ENCODE results near the gene KRT6C.
A peak's percentile ranks its signal among the peaks of the same experiment; 100 is the strongest.

The KRT6C gene

DNA sequence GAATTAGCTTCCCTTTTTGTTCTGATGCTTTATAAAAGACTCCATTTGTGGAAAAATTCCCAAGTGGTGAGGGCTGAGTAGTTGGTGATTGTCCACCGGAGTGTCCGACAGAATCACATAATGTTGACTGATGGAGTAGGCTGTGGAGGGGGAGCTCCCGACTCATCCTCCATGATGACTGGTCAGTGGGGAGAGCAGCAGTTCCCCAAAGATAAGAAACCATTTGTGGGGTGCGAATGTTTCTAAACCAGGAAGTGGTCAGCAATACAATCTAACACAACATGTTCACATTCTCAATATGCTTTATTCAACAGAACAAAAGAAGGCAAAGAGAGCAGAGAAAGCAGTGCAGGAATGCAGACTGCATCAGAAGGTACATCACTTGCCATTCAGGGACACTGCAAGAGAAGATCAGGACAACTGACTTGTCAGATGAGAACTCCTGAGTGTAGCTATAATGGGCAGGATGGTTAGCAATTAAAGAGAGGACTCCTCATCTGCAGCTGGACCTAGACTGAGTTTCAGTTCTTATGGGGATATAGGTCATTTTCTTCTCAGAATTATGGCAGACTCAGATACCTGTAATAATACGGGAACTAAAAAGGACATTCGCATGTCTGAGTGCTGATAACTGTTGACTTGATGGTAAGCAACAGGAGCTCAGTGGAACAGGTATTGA is 27.1 kb downstream of the KRT6C start:
- TF ChIP-seq, protein P1, sequence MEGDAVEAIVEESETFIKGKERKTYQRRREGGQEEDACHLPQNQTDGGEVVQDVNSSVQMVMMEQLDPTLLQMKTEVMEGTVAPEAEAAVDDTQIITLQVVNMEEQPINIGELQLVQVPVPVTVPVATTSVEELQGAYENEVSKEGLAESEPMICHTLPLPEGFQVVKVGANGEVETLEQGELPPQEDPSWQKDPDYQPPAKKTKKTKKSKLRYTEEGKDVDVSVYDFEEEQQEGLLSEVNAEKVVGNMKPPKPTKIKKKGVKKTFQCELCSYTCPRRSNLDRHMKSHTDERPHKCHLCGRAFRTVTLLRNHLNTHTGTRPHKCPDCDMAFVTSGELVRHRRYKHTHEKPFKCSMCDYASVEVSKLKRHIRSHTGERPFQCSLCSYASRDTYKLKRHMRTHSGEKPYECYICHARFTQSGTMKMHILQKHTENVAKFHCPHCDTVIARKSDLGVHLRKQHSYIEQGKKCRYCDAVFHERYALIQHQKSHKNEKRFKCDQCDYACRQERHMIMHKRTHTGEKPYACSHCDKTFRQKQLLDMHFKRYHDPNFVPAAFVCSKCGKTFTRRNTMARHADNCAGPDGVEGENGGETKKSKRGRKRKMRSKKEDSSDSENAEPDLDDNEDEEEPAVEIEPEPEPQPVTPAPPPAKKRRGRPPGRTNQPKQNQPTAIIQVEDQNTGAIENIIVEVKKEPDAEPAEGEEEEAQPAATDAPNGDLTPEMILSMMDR (IDR thresholded peaks at IDR 0.05; ENCODE audit: control insufficient read depth, insufficient read depth, low read depth, low read length, missing control alignments), result no peak
- no peak for DNase-seq (ENCODE audit: low read depth)
- no peak overlapping the region for H3K4me3 ChIP-seq (ENCODE audit: control insufficient read depth, low read depth, low read length)

DNA sequence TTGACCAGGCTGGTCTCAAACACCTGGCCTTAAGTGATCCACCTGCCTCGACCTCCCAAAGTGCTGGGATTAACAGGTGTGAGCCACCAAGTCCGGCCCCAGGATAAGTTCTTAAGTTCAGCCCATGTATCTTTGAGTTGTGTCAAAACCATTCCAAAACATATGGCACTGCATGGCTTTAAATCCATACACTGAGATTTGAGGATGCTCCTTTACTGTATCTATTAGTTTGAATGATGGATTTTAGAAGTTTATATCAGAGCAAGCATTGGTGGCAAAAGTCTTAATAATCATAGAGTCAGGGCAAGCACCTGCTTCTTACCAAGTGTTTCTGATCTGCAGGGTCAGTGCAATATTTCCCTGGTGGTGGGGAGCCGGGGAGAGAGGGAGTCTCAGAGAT is 27.7 kb downstream of the KRT6C start:
- no peak for DNase-seq (ENCODE audit: low read depth)
- H3K4me3 ChIP-seq (ENCODE audit: control insufficient read depth, low read depth, low read length), result no peak overlapping the region
- TF ChIP-seq, protein P1 (IDR thresholded peaks at IDR 0.05; ENCODE audit: control insufficient read depth, insufficient read depth, low read depth, low read length, missing control alignments), result no peak

DNA sequence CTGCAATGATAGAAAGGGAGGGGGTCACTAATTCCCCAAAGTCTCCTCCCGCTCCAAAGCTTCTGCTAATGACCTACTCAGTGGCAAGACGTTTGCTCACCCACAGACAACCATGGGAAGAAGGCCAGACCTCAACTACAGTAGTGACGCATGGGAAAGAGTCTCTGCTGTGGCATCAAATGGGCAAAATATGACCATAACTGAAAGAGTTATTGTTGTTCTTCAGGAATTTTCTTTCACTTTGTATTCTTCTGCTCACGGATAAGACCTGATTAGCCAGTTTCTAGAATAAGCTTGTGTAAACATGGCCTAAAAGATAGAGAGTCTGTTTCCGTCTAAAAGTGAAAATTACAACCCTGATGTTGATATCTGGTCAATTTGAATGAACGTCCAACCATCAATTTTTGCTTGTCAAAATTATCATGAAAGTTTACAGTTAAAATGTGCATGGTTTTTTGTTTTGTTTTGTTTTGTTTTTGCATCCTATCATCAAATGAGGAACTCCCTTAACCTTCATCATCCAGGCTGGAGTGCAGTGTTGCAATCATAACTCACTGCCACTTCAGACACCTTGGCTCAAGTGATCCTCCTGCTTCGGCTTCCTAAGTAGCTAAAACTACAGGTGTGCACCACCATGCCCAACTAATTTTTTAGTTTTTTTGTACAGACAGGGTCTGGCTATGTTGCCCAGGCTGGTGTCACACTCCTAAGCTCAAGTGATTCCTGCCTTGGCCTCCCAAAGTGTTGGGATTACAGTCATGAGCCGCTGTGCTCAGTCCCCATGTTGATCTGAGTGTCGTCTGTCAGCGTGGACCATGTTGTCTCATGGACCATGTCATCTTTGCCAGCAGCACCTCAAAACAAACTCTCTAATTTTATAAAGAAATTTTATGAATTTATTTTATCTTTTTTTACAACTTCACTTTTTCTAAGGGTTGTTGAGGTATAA is 28.7 kb downstream of the KRT6C start:
- TF ChIP-seq, protein P1 (IDR thresholded peaks at IDR 0.05; ENCODE audit: control insufficient read depth, insufficient read depth, low read depth, low read length, missing control alignments), result no peak
- no peak for DNase-seq (ENCODE audit: low read depth)
- H3K4me3 ChIP-seq (ENCODE audit: control insufficient read depth, low read depth, low read length), result no peak overlapping the region

DNA sequence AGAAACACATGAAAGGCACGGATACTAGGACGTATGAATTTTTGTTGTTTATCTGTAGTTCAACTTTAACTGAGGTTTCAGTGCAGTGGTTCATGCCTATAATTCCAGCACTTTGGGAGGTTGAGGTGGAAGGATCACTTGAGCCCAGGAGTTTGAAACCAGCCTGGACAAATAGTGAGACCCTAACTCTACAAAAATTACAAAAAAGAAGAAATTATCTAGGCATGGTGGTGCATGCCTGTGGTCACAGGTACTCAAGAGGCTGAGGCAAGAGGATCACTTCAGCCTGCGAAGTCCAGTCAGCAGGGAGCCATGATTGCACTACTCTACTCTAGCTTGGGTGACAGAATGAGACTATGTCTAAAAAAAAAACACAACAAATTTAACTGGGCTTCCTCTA is 29.6 kb downstream of the KRT6C start:
- no peak for DNase-seq (ENCODE audit: low read depth)

DNA sequence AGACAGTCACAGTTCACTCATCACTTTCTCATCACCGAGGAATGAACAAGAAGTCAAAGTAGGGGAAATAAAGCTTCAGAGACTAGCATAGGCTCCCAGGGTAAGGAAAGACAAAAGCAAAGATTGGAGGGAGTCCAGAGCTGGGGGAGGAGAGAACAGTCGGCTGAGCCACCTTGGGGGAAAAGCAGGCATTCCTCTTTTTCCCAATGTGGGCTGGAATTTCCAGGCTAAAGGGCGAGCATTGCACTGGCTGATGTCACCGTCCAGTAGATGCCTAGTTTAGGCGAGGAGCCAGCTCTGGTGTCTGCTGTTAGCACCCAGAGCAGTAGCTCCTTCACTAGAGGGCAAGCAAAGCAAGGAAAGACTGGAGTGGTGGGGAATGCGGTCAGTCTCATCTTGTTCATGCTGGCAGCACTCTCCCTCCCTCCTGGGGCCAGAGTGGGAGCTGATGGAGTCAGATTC is 31.0 kb downstream of the KRT6C start:
- DNase-seq (ENCODE audit: low read depth), result peak; percentile 59
- TF ChIP-seq, protein P1 (IDR thresholded peaks at IDR 0.05; ENCODE audit: control insufficient read depth, insufficient read depth, low read depth, low read length, missing control alignments), result peak; percentile 32

More for the DNA sequence above, 29.6 kb downstream of the KRT6C start:
- TF ChIP-seq, protein P1 (IDR thresholded peaks at IDR 0.05; ENCODE audit: control insufficient read depth, insufficient read depth, low read depth, low read length, missing control alignments), result no peak
- H3K4me3 ChIP-seq (ENCODE audit: control insufficient read depth, low read depth, low read length), result no peak overlapping the region

DNA sequence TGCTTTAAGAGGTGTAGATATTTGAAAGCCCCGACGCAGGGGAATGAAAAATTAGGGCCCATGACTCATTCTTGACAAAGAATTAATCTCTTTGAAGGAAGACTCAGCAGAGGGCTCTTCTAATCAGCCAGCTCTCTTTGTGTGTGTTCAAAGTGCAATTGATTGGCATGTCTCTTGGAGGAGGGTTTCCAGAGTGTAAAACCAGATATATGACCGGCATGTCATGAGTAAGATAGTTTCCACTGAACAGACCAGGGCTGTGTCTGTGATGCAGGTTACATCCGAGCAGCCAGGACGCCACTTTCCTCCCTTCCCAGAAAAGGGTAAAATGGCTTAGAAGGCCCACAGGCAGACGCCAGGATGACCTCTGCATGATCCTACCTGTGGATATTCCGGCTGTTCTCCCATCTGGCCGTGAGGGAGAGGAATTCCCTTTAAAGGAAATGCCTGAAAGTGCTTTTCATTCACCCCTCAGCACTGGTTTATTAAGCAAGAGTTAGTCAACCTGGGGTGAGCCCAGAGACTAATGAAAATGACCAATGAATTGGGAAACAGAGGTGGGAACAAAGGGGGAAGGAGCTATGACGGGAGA is 32.2 kb downstream of the KRT6C start:
- H3K4me3 ChIP-seq (ENCODE audit: control insufficient read depth, low read depth, low read length), result no peak overlapping the region
- no peak for DNase-seq (ENCODE audit: low read depth)

More for the DNA sequence above, 31.0 kb downstream of the KRT6C start:
- H3K4me3 ChIP-seq (ENCODE audit: control insufficient read depth, low read depth, low read length), result no peak overlapping the region

More for the DNA sequence above, 32.2 kb downstream of the KRT6C start:
- TF ChIP-seq, protein P1 (IDR thresholded peaks at IDR 0.05; ENCODE audit: control insufficient read depth, insufficient read depth, low read depth, low read length, missing control alignments), result no peak
